Mesothelial cell of epicardium (in vitro differentiated cells): ENCODE data around the gene OPCML. TPM values are rescaled to one million over a fixed set of nuclear protein-coding genes. Genes with fewer than 3 reads are reported as not detected.

Source experiments
- DNase-seq, 2 experiments: peaks; one replicate each; pipeline ENCODE4 v3.0.0; 2021; ENCODE audit warnings: low spot score in 2 of 2; ENCODE audit not compliant: unreplicated experiment in 2 of 2
- H3K27ac Mint-ChIP-seq: 2 replicates; pipeline ENCODE4 v1.8.0; 2021; ENCODE audit warnings: mixed read lengths
- H3K27me3 Mint-ChIP-seq: 2 replicates; pipeline ENCODE4 v1.8.0; 2021; ENCODE audit warnings: low read depth, mixed read lengths
- H3K36me3 Mint-ChIP-seq: 2 replicates; pipeline ENCODE4 v1.8.0; 2021; ENCODE audit warnings: mixed read lengths
- H3K4me1 Mint-ChIP-seq: 2 replicates; pipeline ENCODE4 v1.8.0; 2021; ENCODE audit warnings: mixed read lengths
- H3K4me3 Mint-ChIP-seq: 2 replicates; pipeline ENCODE4 v1.8.0; 2021; ENCODE audit warnings: mild to moderate bottlenecking, moderate library complexity, mixed read lengths
- H3K9me3 Mint-ChIP-seq: 2 replicates; pipeline ENCODE4 v1.8.0; 2021; ENCODE audit warnings: mixed read lengths
- total RNA-seq: library from RNA; stranded (reverse); gene quantifications from 3 replicates; pipeline ENCODE4 v1.2.1, GENCODE V29; 2021
- TF ChIP-seq, protein P1 (sequence below): fragments of 200-600 bp; sonication (generic); IDR thresholded peaks from one replicate; pipeline ENCODE4 v1.5.0; 2021; ENCODE audit warnings: antibody characterized with exemption; ENCODE audit not compliant: unreplicated experiment

OPCML gene
- total RNA-seq, 1 donor from 2014 or later, result 3.0 TPM

DNA sequence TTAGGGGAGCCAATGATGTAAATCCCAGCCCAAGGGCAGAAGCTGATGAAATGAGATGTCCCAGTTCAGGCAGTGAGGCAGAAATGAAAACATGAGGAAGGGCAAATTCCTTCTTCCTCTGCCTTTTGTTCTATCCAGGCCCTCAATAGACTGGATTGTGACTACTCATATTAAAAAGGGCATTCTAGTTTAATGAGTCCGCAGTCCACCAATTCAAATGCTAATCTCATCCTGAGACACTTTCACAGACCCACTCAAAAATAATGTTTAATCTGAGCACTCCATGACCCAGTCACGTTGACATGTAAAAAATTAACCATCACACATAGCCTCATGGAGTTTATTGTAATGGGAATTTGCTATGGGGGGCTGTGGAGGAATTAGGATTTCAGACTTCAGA is 717.9 kb downstream of the OPCML start:
- no peak for DNase-seq
- no peak overlapping the region for H3K4me3 Mint-ChIP-seq
- TF ChIP-seq, protein P1, sequence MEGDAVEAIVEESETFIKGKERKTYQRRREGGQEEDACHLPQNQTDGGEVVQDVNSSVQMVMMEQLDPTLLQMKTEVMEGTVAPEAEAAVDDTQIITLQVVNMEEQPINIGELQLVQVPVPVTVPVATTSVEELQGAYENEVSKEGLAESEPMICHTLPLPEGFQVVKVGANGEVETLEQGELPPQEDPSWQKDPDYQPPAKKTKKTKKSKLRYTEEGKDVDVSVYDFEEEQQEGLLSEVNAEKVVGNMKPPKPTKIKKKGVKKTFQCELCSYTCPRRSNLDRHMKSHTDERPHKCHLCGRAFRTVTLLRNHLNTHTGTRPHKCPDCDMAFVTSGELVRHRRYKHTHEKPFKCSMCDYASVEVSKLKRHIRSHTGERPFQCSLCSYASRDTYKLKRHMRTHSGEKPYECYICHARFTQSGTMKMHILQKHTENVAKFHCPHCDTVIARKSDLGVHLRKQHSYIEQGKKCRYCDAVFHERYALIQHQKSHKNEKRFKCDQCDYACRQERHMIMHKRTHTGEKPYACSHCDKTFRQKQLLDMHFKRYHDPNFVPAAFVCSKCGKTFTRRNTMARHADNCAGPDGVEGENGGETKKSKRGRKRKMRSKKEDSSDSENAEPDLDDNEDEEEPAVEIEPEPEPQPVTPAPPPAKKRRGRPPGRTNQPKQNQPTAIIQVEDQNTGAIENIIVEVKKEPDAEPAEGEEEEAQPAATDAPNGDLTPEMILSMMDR, result no peak
- H3K27me3 Mint-ChIP-seq, result peaks cover 28% of the 10 kb centered on the region
- H3K36me3 Mint-ChIP-seq, result no peaks in the 10 kb centered on the region
- no peaks in the 10 kb centered on the region for H3K4me1 Mint-ChIP-seq
- H3K9me3 Mint-ChIP-seq, result no peaks in the 10 kb centered on the region
- no peak overlapping the region for H3K27ac Mint-ChIP-seq

DNA sequence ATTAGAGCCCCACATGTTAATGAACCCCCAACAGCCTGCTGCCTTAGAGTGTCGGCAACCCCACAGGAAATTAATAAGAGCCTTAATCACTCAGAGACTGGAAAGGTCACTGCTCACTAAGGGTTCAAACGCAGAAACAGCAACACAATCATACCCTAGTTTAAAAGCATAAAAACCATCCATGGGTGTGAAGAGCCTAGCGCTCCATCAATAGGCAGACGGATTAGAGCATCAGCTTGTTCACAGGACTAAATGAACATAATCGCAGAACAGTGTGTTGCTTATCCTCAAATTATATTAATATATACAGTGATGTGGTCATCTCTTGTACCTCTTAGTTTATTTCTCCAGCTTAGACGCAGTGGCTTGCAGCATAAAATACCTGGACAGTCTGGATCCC is 720.7 kb downstream of the OPCML start:
- no peak overlapping the region for H3K4me3 Mint-ChIP-seq
- peaks cover 38% of the 10 kb centered on the region for H3K27me3 Mint-ChIP-seq
- no peaks in the 10 kb centered on the region for H3K4me1 Mint-ChIP-seq
- TF ChIP-seq, protein P1, result no peak
- no peak for DNase-seq
- no peaks in the 10 kb centered on the region for H3K36me3 Mint-ChIP-seq
- H3K27ac Mint-ChIP-seq, result no peak overlapping the region
- peaks cover 2% of the 10 kb centered on the region for H3K9me3 Mint-ChIP-seq

DNA sequence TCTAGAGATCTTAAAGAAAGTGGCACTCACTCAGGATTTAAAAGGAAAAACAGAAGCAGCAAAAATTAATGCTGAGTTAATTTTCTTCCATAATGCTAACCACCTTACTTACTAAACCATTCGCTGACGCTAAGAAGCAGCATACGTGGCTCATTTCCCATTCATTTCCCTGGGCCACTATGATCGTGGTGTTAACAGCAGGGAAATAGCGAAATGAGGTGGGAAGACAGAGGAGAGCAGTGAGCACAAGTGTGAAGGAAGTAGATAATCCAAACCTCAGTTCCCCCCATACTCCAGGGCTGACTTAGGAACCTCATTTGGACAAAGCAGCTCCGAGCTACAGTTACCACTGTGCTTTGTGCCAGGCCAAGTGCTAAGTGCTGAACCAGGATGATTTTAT is 723.2 kb downstream of the OPCML start:
- H3K4me1 Mint-ChIP-seq, result no peaks in the 10 kb centered on the region
- no peak overlapping the region for H3K27ac Mint-ChIP-seq
- no peak overlapping the region for H3K4me3 Mint-ChIP-seq
- peaks cover 24% of the 10 kb centered on the region for H3K9me3 Mint-ChIP-seq
- no peak for DNase-seq
- TF ChIP-seq, protein P1, result no peak
- H3K27me3 Mint-ChIP-seq, result peaks cover 42% of the 10 kb centered on the region
- no peaks in the 10 kb centered on the region for H3K36me3 Mint-ChIP-seq

- Mint-ChIP-seq H3K36me3 (no peaks in the 10 kb centered on the region), H3K4me3 (no peak overlapping the region), H3K9me3 (peaks cover 25% of the 10 kb centered on the region), H3K4me1 (no peaks in the 10 kb centered on the region), H3K27ac (no peak overlapping the region), H3K27me3 (peaks cover 36% of the 10 kb centered on the region)
- TF ChIP-seq, protein P1, result no peak
- DNase-seq, result no peak
Observed at GRCh38 chr11:132804258-132804657, 728.0 kb downstream of the OPCML start.

DNA sequence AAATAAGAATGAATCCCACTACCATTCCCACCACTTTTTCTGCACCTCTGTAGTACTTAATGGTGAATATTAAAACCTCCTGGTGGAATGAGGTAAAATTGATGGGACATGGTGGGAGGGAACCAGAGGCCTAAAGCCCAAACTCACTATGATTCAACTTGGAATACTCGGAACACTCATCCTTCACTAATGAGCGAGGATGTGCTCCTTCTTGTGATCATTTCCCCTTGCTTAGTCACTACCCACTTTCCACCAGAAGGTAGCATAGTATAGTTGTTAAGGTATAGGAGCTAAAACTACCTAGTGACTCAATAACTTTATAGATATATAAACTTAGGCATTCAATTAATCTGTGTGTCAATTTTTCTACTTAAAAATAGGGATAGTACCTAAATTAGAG is 728.9 kb downstream of the OPCML start:
- no peaks in the 10 kb centered on the region for H3K36me3 Mint-ChIP-seq
- TF ChIP-seq, protein P1, result no peak
- H3K4me3 Mint-ChIP-seq, result no peak overlapping the region
- DNase-seq, result no peak
- no peaks in the 10 kb centered on the region for H3K4me1 Mint-ChIP-seq
- H3K27ac Mint-ChIP-seq, result no peak overlapping the region
- H3K9me3 Mint-ChIP-seq, result peaks cover 28% of the 10 kb centered on the region
- H3K27me3 Mint-ChIP-seq, result peaks cover 38% of the 10 kb centered on the region

GRCh38 chr11:132802947-132803346 is 729.4 kb downstream of the OPCML start:
- H3K27me3 Mint-ChIP-seq, result peaks cover 37% of the 10 kb centered on the region
- no peak overlapping the region for H3K4me3 Mint-ChIP-seq
- H3K4me1 Mint-ChIP-seq, result no peaks in the 10 kb centered on the region
- no peak for DNase-seq
- peaks cover 28% of the 10 kb centered on the region for H3K9me3 Mint-ChIP-seq
- no peaks in the 10 kb centered on the region for H3K36me3 Mint-ChIP-seq
- no peak overlapping the region for H3K27ac Mint-ChIP-seq
- TF ChIP-seq, protein P1, result no peak
